ENCODE data around the gene TRIM44. TPM values are rescaled to one million over a fixed set of nuclear protein-coding genes. Genes with fewer than 3 reads are reported as not detected.

TRIM44 gene
- polyA plus RNA-seq, 1 donor: 40.5 TPM

GRCh38 chr11:35682230-35683173, 19.9 kb downstream of the TRIM44 start:
- H3K4me1 ChIP-seq (ENCODE audit: control insufficient read depth, insufficient read depth, low read length): peaks cover 28% of the 10 kb centered on the region
- no peaks in the 10 kb centered on the region for H3K27me3 ChIP-seq (ENCODE audit: control insufficient read depth, insufficient read depth, low read length)
- 14% methylated on average over 1 of the region's 9 CpGs for WGBS (ENCODE audit: insufficient coverage, low lambda C conversion rate)
- peak overlapping the region; percentile 25 for H3K4me3 ChIP-seq (ENCODE audit: low read length)
- H3K36me3 ChIP-seq (ENCODE audit: control insufficient read depth, insufficient read depth, low read length): peaks cover 13% of the 10 kb centered on the region
- peak; percentile 85 to 89 for DNase-seq
- peak overlapping the region; percentile 87 for H3K27ac ChIP-seq (ENCODE audit: low read length)
- no peaks in the 10 kb centered on the region for H3K9me3 ChIP-seq (ENCODE audit: control insufficient read depth, low read depth, low read length)

GRCh38 chr11:35683728-35684339, 21.3 kb downstream of the TRIM44 start:
- peaks cover 28% of the 10 kb centered on the region for H3K4me1 ChIP-seq (ENCODE audit: control insufficient read depth, insufficient read depth, low read length)
- H3K4me3 ChIP-seq (ENCODE audit: low read length): no peak overlapping the region
- H3K9me3 ChIP-seq (ENCODE audit: control insufficient read depth, low read depth, low read length): no peaks in the 10 kb centered on the region
- peak in 1 of 2 donors; percentile 39 for DNase-seq
- H3K27me3 ChIP-seq (ENCODE audit: control insufficient read depth, insufficient read depth, low read length): no peaks in the 10 kb centered on the region
- H3K27ac ChIP-seq (ENCODE audit: low read length): peak overlapping the region; percentile 87
- WGBS (ENCODE audit: insufficient coverage, low lambda C conversion rate): no CpG with 5 or more reads among the region's 1 CpG
- peaks cover 13% of the 10 kb centered on the region for H3K36me3 ChIP-seq (ENCODE audit: control insufficient read depth, insufficient read depth, low read length)

GRCh38 chr11:35688023-35688422, 25.4 kb downstream of the TRIM44 start:
- H3K9me3 ChIP-seq (ENCODE audit: control insufficient read depth, low read depth, low read length): no peaks in the 10 kb centered on the region

GRCh38 chr11:35689081-35689996, 26.8 kb downstream of the TRIM44 start:
- 88% methylated on average over 3 of the region's 7 CpGs for WGBS (ENCODE audit: insufficient coverage, low lambda C conversion rate)
- H3K27ac ChIP-seq (ENCODE audit: low read length): no peak overlapping the region
- H3K27me3 ChIP-seq (ENCODE audit: control insufficient read depth, insufficient read depth, low read length): no peaks in the 10 kb centered on the region
- no peaks in the 10 kb centered on the region for H3K9me3 ChIP-seq (ENCODE audit: control insufficient read depth, low read depth, low read length)
- DNase-seq: no peak
- no peaks in the 10 kb centered on the region for H3K4me1 ChIP-seq (ENCODE audit: control insufficient read depth, insufficient read depth, low read length)
- H3K36me3 ChIP-seq (ENCODE audit: control insufficient read depth, insufficient read depth, low read length): peaks cover 18% of the 10 kb centered on the region
- H3K4me3 ChIP-seq (ENCODE audit: low read length): no peak overlapping the region

More at GRCh38 chr11:35688023-35688422, 25.4 kb downstream of the TRIM44 start:
- Histone ChIP-seq H3K4me1 (ENCODE audit: control insufficient read depth, insufficient read depth, low read length) (peaks cover 10% of the 10 kb centered on the region), H3K27ac (ENCODE audit: low read length) (no peak overlapping the region), H3K4me3 (ENCODE audit: low read length) (no peak overlapping the region), H3K36me3 (ENCODE audit: control insufficient read depth, insufficient read depth, low read length) (peaks cover 18% of the 10 kb centered on the region), H3K27me3 (ENCODE audit: control insufficient read depth, insufficient read depth, low read length) (no peaks in the 10 kb centered on the region)
- no peak for DNase-seq

- WGBS (ENCODE audit: insufficient coverage, low lambda C conversion rate): no CpG with 5 or more reads among the region's 15 CpGs
- no peak for DNase-seq
- Histone ChIP-seq H3K4me3 (ENCODE audit: low read length) (no peak overlapping the region), H3K36me3 (ENCODE audit: control insufficient read depth, insufficient read depth, low read length) (peaks cover 7% of the 10 kb centered on the region), H3K27ac (ENCODE audit: low read length) (no peak overlapping the region), H3K4me1 (ENCODE audit: control insufficient read depth, insufficient read depth, low read length) (no peaks in the 10 kb centered on the region), H3K9me3 (ENCODE audit: control insufficient read depth, low read depth, low read length) (peaks cover 7% of the 10 kb centered on the region), H3K27me3 (ENCODE audit: control insufficient read depth, insufficient read depth, low read length) (no peaks in the 10 kb centered on the region)
Measured at GRCh38 chr11:35702126-35702525, 39.6 kb downstream of the TRIM44 start.

- no CpG with 5 or more reads among the region's 3 CpGs for WGBS (ENCODE audit: insufficient coverage, low lambda C conversion rate)
- no peak overlapping the region for H3K4me3 ChIP-seq (ENCODE audit: low read length)
- H3K4me1 ChIP-seq (ENCODE audit: control insufficient read depth, insufficient read depth, low read length): no peaks in the 10 kb centered on the region
- no peaks in the 10 kb centered on the region for H3K27me3 ChIP-seq (ENCODE audit: control insufficient read depth, insufficient read depth, low read length)
- H3K27ac ChIP-seq (ENCODE audit: low read length): no peak overlapping the region
- no peak for DNase-seq
- no peaks in the 10 kb centered on the region for H3K9me3 ChIP-seq (ENCODE audit: control insufficient read depth, low read depth, low read length)
- H3K36me3 ChIP-seq (ENCODE audit: control insufficient read depth, insufficient read depth, low read length): no peaks in the 10 kb centered on the region
Measured at GRCh38 chr11:35709376-35709775, 46.8 kb downstream of the TRIM44 start.

- WGBS (ENCODE audit: insufficient coverage, low lambda C conversion rate): no CpG with 5 or more reads among the region's 3 CpGs
- Histone ChIP-seq H3K27me3 (ENCODE audit: control insufficient read depth, insufficient read depth, low read length) (no peaks in the 10 kb centered on the region), H3K4me3 (ENCODE audit: low read length) (no peak overlapping the region), H3K9me3 (ENCODE audit: control insufficient read depth, low read depth, low read length) (no peaks in the 10 kb centered on the region), H3K4me1 (ENCODE audit: control insufficient read depth, insufficient read depth, low read length) (no peaks in the 10 kb centered on the region), H3K27ac (ENCODE audit: low read length) (no peak overlapping the region), H3K36me3 (ENCODE audit: control insufficient read depth, insufficient read depth, low read length) (no peaks in the 10 kb centered on the region)
- DNase-seq: no peak
Measured at GRCh38 chr11:35711173-35711910, 48.8 kb downstream of the TRIM44 start.

GRCh38 chr11:35711924-35712323, 49.3 kb downstream of the TRIM44 start:
- DNase-seq: no peak
- no peaks in the 10 kb centered on the region for H3K27me3 ChIP-seq (ENCODE audit: control insufficient read depth, insufficient read depth, low read length)
- H3K27ac ChIP-seq (ENCODE audit: low read length): no peak overlapping the region
- no peaks in the 10 kb centered on the region for H3K36me3 ChIP-seq (ENCODE audit: control insufficient read depth, insufficient read depth, low read length)
- no peaks in the 10 kb centered on the region for H3K9me3 ChIP-seq (ENCODE audit: control insufficient read depth, low read depth, low read length)
- no peaks in the 10 kb centered on the region for H3K4me1 ChIP-seq (ENCODE audit: control insufficient read depth, insufficient read depth, low read length)
- no peak overlapping the region for H3K4me3 ChIP-seq (ENCODE audit: low read length)

GRCh38 chr11:35712533-35712932, 50.0 kb downstream of the TRIM44 start:
- H3K36me3 ChIP-seq (ENCODE audit: control insufficient read depth, insufficient read depth, low read length): no peaks in the 10 kb centered on the region
- no CpG with 5 or more reads among the region's 3 CpGs for WGBS (ENCODE audit: insufficient coverage, low lambda C conversion rate)
- DNase-seq: no peak
- H3K27me3 ChIP-seq (ENCODE audit: control insufficient read depth, insufficient read depth, low read length): no peaks in the 10 kb centered on the region
- H3K9me3 ChIP-seq (ENCODE audit: control insufficient read depth, low read depth, low read length): no peaks in the 10 kb centered on the region
- no peak overlapping the region for H3K4me3 ChIP-seq (ENCODE audit: low read length)
- no peaks in the 10 kb centered on the region for H3K4me1 ChIP-seq (ENCODE audit: control insufficient read depth, insufficient read depth, low read length)
- no peak overlapping the region for H3K27ac ChIP-seq (ENCODE audit: low read length)

Data from large intestine (tissue), 3 donors.